Activated T-cell treated with anti-CD3 and anti-CD28 coated beads, Interleukin-2, amount 50 U/mL, for 1 hour (primary cell): ENCODE results near the gene SIRPD.
"Not testable (repeated sequence)": the region's sequence is repeated elsewhere in the genome, so short reads cannot be mapped to it uniquely, and the experiment has no call there.

Experiments used
- DNase-seq: peaks from one replicate; pipeline ENCODE4 v3.0.0-alpha.2; 2020

The SIRPD gene

GRCh38 chr20:1536893-1537730 lies 20.4 kb downstream of the SIRPD start:
- no peak for DNase-seq

DNA sequence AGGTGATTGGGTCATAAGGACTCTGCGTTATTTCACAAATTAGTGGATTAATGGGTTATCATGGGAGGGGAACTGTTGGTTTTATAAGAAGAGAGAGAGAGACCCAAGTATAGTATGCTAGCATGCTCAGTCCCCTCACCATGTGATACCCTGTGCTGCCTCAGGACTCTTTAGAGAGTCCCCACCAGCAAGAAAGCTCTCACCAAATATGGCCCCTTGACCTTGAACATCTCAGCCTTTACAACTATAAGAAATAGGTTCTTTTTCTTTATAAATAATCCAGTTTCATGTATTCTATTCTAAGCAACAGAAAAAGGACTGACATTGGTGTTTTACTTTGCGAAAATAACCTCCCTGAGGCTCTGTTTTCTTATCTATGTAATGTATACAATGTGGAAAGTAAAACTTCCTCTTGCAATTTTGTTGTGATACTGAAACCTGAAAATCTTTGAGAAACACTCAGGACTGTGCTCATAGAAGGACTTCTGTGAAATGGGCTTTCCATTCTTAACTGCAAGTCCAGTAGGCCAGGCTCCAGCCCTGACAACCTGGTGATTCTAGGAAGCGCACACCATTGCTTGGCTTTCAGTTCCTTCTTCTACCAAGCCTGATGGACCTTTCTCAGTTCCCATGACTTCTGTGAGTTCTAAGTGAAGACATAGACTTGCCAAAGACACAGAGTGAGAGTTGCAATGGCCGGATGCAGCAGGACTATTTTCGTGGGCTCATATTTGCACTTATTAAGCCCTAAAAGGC lies 21.9 kb downstream of the SIRPD start:
- DNase-seq: no peak

- DNase-seq: no peak
Measured at GRCh38 chr20:1534526-1534925, 23.0 kb downstream of the SIRPD start.

DNA sequence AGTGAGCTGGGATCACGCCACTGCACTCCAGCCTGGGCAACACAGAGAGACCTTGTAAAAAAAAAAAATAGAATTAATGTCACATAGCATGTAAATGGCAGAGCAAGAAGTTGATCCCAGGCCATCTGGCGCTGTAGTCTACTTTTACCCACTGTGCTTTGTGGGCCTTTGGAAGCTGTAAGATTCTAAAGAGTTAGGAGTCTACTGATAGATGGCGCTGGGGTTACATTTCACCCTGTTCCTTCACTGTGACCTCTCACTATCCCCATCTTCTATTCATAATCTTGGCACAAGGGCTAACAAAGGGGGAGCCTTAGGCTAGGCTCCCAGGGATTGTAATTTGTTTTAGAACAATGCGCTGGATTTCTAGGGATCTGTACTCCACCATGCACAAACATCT lies 24.4 kb downstream of the SIRPD start:
- no peak for DNase-seq

DNA sequence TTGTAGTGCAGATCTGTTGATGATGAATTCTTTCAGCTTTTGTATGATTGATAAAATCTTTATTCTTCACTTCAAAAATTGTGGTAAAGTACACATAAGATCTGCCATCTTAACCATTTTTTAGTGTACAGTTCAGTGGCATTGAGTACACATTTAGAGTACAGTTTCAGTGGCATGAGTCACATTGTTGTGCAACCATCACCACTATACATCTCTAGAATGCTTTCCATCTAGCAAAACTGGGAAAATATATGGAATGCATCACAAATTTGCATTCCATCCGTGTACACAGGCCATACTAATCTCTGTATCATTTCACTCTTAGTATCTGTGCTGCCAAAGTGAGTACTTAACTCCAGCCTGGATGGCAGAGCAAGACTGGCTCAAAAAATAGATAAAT lies 28.7 kb downstream of the SIRPD start:
- no peak for DNase-seq

DNA sequence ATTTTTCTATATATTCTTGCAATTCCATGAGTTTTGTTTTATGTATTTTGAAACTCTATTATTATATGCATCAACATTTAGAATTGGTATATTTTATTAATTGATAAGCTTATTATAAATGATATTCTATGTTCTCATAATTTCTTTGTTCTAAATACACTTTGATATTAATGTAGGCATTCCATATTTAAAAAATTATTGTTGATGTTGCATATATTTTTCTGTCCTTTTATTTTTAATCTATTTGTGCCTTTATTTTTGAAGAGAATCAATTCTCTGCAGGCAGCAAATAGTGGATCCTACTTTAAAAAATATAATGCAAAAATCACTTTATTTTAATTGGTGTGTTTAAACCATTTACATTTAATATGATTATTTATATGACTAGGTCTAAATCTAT lies 29.6 kb downstream of the SIRPD start:
- no peak for DNase-seq

DNA sequence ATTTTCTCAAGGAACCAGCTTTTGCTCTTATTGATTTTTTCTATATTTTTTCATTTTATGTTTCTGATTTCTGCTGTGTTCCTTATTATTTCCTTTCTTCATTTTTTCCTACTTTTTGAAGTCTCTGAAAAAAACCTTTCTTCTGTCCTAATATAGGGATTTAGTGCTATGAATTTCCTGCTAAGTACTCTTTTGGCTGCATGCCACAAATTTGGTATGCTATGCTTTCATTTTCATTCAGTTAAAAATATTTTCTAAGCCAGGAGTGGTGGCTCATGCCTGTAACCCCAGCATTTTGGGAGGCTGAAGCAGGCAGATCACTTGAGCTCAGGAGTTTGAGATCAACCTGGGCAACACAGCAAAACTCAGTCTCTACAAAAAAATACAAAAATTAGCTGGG lies 30.6 kb downstream of the SIRPD start:
- DNase-seq: no peak

GRCh38 chr20:1526310-1526709 lies 31.2 kb downstream of the SIRPD start:
- DNase-seq: no peak

DNA sequence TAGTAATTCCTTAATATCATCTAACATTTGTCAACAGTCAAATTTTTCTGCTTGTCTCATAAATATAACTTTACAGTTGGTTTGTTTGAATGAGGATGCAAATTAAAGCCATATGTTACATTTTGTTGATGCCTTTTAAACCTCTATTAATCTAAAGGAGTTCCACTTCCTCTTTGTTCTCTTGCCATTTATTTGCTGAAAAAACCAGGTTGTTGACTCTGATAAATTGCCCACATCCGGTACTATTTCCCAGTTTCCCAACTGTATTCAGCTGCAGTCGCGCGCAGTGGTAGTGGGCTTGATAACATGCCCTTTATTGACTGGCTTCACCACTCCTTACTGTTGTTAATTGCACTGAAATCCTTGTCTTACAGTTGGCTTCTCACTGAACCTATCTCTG lies 33.5 kb downstream of the SIRPD start:
- no peak for DNase-seq

GRCh38 chr20:1517010-1517409 lies 40.5 kb downstream of the SIRPD start:
- DNase-seq: no peak

- DNase-seq: no peak
Measured at GRCh38 chr20:1513801-1514200, 43.7 kb downstream of the SIRPD start.

DNA sequence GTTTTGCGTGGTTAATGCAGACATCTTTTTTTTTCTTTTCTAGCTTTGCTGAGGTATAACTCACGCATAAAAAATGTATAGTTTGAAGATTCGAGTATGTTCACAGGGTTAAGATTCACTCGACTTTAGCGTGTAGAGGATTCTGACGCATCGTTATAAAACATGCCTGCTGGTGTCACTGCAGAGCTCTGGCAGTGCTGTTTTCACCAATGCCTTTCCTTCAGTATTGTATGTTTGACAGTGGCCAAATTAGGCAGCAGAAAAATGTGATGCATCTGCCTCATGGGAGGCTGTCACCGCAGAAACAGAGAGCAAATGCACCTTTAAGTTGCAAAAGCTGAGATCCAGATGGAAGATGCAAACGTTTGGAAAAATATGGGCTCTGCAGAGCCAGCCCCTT lies 48.3 kb downstream of the SIRPD start:
- DNase-seq: peak; percentile 35

GRCh38 chr20:1508574-1508973 lies 48.9 kb downstream of the SIRPD start:
- no peak for DNase-seq

DNA sequence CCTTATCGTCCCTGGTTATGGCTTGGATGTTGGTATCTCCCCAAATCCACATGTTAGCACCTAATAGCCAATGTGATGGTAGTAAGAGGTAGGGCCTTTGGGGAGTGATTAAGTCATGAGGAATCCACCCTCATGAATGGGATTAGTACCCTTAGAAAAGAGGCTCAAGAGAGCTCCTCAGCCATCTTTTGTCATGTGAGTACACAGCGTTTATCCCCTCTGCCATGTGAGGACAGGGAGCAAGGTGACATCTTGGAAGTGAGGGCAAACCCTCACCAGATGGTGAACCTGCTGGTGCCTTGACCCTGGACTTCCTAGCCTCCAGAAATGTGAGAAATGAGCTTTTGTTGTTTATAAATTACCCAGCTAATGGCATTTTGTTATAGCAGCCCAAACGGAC lies 50.2 kb downstream of the SIRPD start:
- no peak for DNase-seq

- no peak for DNase-seq
Measured at GRCh38 chr20:1505871-1506270, 51.6 kb downstream of the SIRPD start.

- no peak for DNase-seq
Measured at GRCh38 chr20:1505361-1505760, 52.1 kb downstream of the SIRPD start.

DNA sequence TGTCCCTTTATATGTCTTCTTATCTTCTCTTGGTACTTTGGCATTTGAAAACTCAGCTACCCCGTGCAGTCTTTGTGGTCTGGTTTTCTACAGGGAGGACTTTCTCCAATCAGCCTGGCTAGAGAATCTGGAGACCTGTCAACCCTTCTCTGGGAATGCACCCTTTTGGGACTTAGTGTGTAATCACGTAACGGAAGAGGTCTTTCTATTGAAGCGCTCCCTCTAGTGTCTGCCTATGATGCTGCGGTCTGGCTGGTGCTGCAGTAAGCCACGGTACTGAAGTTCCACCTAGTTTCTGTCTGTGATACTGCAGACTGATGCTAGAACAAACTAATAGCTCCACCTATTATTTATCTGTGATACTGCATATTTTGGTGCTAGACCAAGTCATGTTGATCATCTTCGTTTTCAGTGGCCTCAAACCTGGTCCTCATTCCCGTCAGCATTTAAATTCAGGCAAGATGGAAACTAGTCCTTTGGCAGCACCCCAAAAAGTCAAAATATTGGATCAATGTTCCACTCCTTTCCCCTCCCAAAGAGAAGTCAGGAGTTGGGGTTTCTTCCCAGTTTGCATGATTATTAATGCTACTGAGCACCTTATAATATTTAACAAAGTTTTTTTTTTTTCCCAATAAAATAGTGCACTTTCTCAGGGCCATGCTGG lies 53.8 kb downstream of the SIRPD start:
- DNase-seq: peak; percentile 69

GRCh38 chr20:1500496-1500895 lies 57.0 kb downstream of the SIRPD start:
- no peak for DNase-seq

DNA sequence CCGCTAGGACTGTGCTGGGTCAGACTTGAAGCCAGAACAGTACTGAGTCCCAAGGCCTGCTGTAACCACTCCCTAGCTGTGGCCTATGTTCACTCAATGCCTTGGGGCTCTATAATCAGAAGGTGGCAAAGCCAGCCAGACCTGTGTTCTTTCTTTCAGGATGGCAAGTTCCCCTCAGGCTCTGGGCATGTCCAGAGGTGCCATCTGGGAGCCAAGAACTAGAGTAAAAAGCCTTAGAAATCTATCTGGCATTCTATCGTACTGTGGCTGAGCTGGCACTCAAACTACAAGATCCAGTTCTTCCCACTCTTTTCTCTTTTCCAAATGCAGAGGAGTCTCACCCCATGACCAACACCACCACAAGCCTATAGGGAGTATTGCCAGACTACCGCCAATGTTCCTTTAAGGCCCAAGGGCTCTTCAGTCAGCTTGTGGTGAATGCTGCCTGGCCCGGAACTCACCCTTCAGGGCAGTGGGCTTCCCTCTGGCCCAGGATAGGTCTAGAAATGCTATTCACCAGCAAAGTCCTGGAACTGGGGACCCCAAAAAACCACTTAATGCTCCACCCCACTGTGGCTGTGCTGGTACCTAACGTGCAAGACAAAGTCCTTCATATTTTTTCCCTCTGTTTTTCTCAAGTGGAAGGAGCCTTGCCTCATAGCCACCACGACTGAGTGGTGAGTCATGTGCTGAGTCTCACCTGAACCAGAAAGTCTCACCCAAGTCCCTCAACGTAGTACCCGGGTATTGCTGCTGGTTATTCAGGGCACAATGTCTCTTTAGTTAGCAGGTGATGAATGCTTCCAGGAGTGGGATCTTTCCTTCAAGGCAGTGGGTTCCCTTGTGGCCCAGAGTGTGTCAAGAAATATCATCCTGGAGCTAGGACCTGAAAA lies 57.7 kb downstream of the SIRPD start:
- DNase-seq: no peak

- DNase-seq: not testable (repeated sequence)
Measured at GRCh38 chr20:1497371-1497770, 60.1 kb downstream of the SIRPD start.

DNA sequence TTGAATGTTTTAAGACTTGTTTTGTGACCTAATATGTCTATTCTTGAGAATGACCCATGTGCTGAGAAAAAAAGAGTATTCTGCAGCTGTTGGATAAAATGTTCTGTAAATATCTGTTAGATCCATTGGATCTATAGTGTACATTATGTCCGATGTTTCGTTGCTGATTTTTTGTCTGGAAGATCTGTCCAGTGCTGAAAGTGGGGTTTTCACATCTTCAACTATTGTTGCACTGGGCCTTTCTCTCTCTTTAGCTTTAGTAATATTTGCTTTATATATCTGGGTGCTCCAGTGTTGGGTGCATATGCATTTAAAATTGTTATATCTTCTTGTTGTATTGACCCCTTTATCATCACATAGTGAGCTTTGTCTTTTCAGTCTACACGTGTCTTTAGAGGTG lies 60.6 kb downstream of the SIRPD start:
- DNase-seq: no peak

DNA sequence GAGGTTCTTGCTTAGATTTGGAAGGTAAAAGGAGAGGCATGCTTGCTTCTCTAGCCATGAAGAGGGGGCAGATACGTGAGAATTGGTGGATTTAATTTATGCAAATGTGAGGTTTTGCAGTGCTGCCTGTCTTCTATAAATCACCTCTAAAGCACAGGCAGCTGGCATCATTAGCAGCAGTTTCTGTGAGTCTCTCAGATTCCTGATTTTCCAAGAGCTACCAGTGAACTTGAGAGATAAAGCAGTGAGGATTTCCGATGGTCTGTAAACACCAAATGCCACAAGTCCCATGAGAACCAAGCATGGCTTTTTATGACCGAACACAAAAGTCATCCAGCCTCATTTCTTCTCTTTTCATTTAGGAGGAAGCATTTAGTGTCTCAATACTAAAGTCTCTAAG lies 63.1 kb downstream of the SIRPD start:
- no peak for DNase-seq

DNA sequence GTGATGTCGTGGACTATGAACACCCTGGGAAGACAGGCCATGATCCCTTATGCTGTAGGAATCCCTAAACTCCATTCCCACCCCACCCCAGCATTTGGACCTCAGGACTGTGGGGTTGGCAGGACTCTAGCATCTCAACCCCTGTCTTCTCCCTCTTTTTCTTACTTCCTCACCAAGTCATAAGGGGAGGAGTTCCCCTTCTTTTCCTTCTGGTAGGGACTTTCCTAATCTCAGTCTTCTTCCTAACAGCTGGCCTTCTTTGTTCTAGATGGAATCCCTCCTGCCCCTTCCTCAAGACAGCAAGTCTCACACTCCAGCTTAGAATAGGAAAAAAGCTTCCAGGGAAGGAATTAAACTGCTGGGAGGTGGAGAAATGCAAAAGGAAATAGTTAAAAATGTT lies 64.0 kb downstream of the SIRPD start:
- no peak for DNase-seq
